GM21786 (cell line): Measurements from ENCODE around the gene RPL38.
A peak's percentile ranks its signal among the peaks of the same experiment; 100 is the strongest.

Experiments
- ATAC-seq: cut with Tn5 transposase; IDR thresholded peaks from one replicate; pipeline ENCODE4 v1.9.1; 2021; ENCODE audit not compliant: unreplicated experiment

Gene RPL38

GRCh38 chr17:74203439-74204240 is at the start of gene RPL38:
RPL38 (plus strand) TSS chr17:74203678; CDS start chr17:74203956, 278 bp downstream.
- peak; percentile 65 for ATAC-seq

DNA sequence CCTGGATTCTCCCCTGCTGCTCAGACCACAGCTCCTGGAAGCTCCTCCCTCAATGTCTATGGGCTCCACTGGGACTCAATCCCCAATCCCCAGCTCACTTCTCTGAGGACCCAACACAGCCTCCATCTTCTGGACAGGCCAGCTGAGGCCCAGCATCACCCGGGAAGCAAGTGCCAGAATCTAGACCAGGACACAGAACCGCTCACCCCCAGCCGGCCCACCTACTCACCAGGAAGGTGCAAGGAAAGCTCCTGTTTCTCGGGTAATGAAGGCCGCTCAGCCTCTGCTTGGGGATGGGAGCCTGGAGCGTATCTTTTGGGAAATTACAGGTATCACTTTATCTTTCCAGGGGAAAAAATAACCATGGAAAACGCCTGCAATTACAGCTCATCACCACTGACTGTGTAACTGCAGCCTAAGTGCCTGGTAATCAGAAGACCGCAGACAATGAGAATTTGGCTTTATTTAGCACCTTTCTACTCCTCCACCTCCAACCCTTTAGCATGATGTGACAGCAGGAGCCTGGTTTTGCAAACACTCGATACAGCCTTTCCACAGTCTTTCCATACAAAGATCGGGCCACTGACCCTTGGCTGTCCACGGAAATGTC is 49.6 kb upstream of the RPL38 start:
- ATAC-seq = no peak

- ATAC-seq = no peak
Observed at GRCh38 chr17:74156878-74157277, 46.6 kb upstream of the RPL38 start.

- ATAC-seq = no peak
Observed at GRCh38 chr17:74157366-74157765, 46.1 kb upstream of the RPL38 start.

DNA sequence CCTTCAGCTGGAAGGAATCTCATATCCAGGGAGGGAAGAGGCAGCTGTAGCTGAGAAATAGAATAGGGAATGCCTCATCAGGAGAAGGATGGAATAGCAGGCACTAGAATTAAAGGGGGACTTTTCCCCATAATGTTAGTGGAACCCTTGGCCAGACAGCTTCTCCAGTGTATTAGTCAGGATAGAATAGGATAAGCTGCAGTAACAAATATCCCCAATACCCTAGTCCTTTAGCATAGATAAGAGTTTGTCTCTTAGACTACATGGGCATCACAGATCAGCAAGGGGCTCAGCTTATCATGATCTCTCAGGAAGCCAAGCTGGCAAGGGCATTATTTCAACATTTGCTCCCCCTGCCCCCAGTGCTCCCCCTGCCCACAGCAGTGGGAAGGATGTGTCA is 44.7 kb upstream of the RPL38 start:
- ATAC-seq = no peak

- no peak for ATAC-seq
Observed at GRCh38 chr17:74159226-74159840, 44.1 kb upstream of the RPL38 start.

DNA sequence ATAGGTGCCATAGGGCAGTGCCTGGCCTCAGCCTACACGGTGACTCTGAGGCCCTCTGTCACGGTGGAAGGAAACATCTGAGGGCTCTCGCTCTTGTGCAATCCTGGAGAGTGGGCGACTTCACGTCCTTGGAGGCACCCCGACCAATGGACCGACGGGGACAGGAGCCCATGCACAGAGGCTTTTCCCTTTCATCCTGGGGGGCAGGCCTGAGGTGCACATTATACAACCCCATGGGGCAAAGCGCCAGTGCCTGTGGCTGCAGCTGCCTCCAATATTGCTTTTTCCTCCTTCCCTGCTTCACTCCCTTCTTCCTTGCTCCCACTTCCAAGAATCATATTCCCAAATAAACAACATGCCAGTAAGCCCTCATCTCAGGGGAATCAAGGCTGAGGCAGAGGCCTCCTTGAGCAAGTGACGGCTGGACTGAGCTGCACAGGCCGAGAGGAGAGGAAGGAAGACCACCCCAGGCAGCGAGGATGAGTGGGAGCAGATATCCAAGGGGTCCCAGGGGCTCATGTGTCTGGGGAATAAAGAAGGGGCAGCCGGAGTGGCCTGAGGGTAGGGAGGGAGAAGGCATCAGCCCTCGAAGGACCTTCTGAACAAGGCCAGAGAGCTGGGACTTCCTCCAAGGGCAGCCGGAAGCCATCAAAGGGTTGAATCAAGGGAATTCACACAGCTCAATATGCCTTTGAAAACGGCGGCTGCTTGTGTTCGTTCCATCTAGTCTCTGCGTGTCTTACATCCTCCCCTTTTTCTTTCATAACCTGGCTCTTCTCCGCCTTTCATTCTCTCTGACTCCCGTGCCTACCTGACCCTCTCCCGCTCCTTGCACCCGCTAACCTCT is 42.6 kb upstream of the RPL38 start:
- no peak for ATAC-seq

- no peak for ATAC-seq
Observed at GRCh38 chr17:74161503-74161875, 42.0 kb upstream of the RPL38 start.

GRCh38 chr17:74163271-74163821 is 40.1 kb upstream of the RPL38 start:
- no peak for ATAC-seq

DNA sequence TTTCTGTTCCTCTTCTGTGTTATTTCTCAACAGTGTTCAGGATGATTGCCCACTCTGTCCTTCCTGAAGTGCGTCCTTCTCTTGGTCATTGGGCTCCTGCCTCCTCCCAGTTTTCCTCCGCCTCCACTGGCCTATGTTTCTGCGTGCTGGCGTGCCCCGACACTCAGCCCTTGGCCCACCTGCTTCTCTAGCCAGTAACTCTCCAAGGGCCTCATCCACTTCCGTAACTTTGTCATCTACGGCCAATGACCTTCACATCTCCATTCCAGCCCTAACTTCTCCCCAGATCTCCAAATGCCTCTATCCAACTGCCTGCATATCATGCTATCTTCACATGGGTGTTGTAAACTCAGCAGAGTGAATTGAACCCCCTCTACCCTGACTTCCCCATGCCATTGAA is 39.6 kb upstream of the RPL38 start:
- ATAC-seq = no peak

DNA sequence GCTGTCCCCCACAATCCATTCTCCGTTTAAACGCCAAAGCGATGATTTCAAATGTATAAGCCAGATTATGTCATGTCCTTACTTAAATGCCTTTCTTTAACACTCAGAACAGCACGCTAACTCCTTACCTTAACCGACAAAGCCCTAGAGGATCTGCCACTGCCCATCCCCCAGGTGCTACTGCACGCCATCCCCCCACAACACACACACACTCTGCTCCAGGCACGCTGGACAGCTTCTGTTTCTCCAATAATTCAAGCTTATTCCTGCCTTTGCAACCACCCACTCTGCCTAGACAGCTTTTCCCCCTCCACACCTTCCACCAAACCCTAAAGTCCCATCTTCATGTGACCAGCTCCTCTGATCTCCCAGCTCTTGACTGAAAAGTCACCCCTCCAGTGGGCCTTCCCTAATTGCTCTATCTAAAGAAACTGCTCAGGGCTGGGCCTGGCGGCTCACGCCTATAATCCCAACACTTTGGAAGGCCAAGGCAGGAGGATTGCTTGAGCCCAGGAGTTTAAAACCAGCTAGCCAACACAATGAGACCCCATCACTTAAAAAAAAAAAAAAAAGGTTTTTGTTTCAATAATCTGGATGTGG is 38.9 kb upstream of the RPL38 start:
- ATAC-seq = no peak

DNA sequence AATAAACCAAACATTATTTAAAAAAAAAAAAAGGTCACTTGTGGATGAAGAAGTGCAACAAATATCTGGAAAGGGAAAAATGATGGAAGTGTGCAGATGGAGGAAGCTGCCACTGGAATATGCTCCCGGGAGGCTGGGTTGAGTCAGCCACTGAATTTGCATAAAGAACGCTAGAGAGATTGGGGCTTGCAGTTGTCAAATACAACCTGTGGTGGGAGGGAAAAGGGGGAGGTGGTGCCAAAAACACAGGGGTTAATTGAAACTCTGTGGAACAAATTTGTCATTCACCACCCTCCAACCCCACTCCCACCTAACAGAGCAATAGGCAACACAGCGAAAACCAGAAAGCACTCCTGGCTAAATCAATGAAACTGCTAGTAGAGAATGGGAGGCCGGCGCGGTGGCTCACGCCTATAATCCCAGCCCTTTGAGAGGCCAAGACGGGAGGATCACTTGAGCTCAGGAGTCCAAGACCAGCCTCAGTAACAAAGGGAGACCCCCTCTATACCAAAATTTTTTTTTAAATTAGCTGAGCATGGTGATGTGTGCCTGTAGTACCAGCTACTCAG is 37.6 kb upstream of the RPL38 start:
- ATAC-seq = no peak

DNA sequence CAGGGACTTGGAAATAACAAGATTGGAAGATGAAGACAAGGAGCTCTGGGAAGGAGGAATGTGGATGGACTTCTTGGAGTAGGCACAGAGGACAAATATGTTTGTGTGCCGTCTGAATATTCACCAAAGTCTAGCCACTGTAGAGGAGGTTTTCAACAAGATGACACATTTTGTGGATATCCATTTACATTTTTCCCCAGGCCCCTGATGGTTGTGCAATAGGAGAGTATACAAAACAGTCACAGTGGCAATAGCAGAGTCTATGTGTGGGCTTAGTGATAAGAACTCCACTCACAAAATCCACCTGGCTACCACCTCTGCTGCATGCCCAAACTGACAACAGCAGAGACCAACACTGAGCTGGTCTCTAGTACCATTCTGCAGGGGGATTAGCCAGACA is 32.6 kb upstream of the RPL38 start:
- ATAC-seq = no peak

GRCh38 chr17:74172700-74173099 is 30.8 kb upstream of the RPL38 start:
- no peak for ATAC-seq

DNA sequence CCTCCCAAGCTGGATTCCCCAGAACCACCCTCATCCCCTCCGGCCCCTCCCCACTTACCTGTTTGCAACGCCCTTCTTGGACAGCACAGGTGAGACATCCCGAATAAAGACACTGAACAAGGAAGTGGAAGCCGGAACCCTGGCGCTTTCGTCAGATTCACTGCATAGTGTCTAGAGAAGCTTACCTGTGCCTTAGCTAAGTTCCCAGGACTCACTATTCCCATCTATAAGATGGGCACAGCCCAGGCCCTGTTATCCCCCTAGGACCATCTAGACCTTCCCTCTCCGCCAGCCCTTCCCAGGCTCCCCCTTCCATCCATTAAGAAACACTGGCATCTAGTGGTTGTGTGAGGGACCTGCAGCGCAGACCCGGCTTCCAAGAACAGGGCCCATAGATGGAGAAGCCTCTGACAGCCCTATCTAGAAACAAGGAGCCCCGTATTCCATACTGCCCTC is 26.9 kb upstream of the RPL38 start:
- ATAC-seq = no peak

DNA sequence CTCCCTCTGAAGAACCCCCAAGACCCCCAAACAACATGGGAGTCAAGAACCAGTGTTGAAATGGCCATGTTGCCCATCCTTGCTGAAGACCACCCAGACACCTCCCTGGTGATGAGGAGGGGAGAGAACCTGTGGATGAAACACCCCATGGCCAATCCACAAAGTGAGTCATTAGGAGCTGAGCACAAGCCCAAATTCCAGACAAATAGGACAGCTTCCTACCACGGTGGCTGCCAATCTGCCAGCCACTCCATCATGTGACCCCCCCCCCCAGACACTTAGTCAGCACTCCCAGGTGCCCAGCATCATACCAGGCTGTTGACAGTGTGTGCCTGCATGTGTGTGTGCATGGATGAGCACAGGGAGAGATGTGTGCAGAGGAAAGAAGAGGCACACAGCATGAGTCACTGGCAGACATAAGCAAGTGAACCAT is 26.4 kb upstream of the RPL38 start:
- ATAC-seq = no peak

- no peak for ATAC-seq
Observed at GRCh38 chr17:74179576-74179975, 23.9 kb upstream of the RPL38 start.

DNA sequence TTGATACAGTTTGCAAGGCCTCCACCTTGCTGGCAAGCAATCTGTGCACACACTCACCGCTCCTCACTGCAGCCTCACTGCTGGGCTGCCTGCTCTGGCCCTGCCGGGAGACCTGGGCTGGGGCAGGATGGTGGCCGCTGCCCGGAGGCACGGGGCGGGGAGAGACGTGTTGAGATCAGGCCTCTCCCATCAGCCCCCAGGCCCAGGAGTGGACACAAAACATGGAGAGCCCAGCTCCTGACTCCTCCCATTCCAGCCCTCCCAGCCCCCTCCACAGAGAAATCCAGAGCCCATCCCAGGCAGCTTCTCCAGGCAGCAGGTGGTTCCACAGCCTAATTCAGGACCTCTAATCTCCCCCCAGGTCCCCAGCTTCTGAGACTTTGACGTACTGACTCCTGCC is 23.1 kb upstream of the RPL38 start:
- no peak for ATAC-seq

- no peak for ATAC-seq
Observed at GRCh38 chr17:74181341-74181740, 22.1 kb upstream of the RPL38 start.

GRCh38 chr17:74182041-74182723 is 21.3 kb upstream of the RPL38 start:
- ATAC-seq = no peak
